ENCODE measurements around the gene OR2T8.

Gene OR2T8

DNA sequence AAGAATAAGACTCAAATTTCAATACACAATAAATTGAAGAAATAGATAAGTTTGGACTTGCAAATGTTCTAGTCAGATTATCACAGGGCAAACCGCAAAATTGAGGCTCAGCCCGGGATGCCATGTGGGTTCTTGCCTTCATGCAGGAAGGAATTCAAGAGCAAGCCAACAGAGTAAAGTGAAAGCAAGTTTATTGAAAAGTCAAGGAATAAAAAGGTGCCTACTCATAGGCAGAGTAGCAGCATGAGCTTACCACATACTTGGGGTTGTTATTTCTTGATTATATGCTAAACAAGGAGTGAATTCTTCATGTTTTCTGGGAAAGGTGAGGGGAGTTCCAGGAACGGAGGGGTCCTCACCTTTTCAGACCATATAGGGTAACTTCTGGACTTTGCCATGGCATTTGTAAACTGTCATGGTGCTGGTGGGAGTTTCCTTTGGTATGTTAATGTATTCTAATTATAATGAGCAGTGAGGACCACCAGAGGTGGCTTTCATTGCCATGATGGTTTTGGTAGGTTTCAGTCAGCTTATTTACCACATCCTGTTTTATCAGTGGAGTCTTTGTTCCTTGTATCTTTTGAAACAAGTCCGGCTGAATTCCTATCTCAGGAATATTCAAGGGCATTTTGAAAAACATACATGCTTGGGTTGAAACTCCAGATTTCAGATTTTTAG, 43.0 kb downstream of the OR2T8 start:
- H3K79me1 ChIP-seq (ENCODE audit: low read length), result no peaks in the 10 kb centered on the region
- H3K18ac ChIP-seq (ENCODE audit: low read length), result no peak overlapping the region
- WGBS (ENCODE audit: extremely low coverage, insufficient coverage, low lambda C conversion rate), result no CpG with 5 or more reads among the region's 4 CpGs
- no peak overlapping the region for H2BK5ac ChIP-seq (ENCODE audit: low read length)
- no peak overlapping the region for H2BK15ac ChIP-seq (replicated peaks; ENCODE audit: low read depth)
- no peaks in the 10 kb centered on the region for H3K79me2 ChIP-seq (ENCODE audit: control insufficient read depth, insufficient read depth, low read length)
- DNase-seq, result no peak
- no peak overlapping the region for H3K27ac ChIP-seq (ENCODE audit: low read depth, low read length)
- no peak overlapping the region for H3K4me3 ChIP-seq (ENCODE audit: low read length)
- H3K56ac ChIP-seq (ENCODE audit: low read length), result no peak overlapping the region
- H3K4me1 ChIP-seq (ENCODE audit: control insufficient read depth, low read depth, low read length), result no peaks in the 10 kb centered on the region
- no peak overlapping the region for H3K4ac ChIP-seq (ENCODE audit: low read depth, low read length)
- no peak overlapping the region for H4K8ac ChIP-seq (ENCODE audit: low read depth, low read length)
- no peaks in the 10 kb centered on the region for H3K36me3 ChIP-seq (ENCODE audit: control insufficient read depth, insufficient read depth, low read length)
- H3K27me3 ChIP-seq (ENCODE audit: insufficient read depth, low read length, poor library complexity), result no peaks in the 10 kb centered on the region
- no peak overlapping the region for H4K5ac ChIP-seq (ENCODE audit: low read length)
- H2AK5ac ChIP-seq (ENCODE audit: low read length), result no peak overlapping the region
- H3K9ac ChIP-seq (ENCODE audit: low read length), result no peak overlapping the region
- H3K23ac ChIP-seq (ENCODE audit: low read length), result no peak overlapping the region
- no peak overlapping the region for H2BK120ac ChIP-seq (ENCODE audit: low read depth, low read length)
- H3K4me2 ChIP-seq (ENCODE audit: low read length), result no peak overlapping the region

DNA sequence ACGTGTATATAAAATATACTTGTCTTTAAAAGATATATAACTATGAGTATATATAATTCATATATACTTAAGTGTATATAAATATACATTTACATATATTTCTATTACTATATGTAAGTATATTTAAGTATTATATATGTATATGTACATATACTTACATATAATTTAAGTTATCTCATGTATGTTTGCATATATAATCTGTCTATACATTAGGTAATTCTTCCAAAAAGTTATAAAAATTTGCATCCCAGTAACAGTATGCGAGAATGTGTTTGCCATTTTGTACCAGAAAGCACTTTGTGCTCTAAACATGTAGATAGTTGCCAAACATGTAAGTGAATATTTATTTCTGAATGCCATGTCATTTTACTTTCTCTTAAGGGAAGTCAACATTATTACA, 44.9 kb downstream of the OR2T8 start, which contains the start of gene OR2AK2:
TSS of gene OR2AK2 (plus strand) at position 301 of the 400 bp plus-strand sequence. CDS start 144 bp downstream, outside the sequence.
- no peak within 1 kb of the TSS for H3K27ac ChIP-seq (ENCODE audit: low read depth, low read length)
- H4K5ac ChIP-seq (ENCODE audit: low read length), result no peak within 1 kb of the TSS
- no peak within 1 kb of the TSS for H3K9ac ChIP-seq (ENCODE audit: low read length)
- H2BK120ac ChIP-seq (ENCODE audit: low read depth, low read length), result no peak within 1 kb of the TSS
- H3K36me3 ChIP-seq (ENCODE audit: control insufficient read depth, insufficient read depth, low read length), result no peaks in the 10 kb centered on the region
- H3K79me1 ChIP-seq (ENCODE audit: low read length), result no peaks in the 10 kb centered on the region
- no peak within 1 kb of the TSS for H4K8ac ChIP-seq (ENCODE audit: low read depth, low read length)
- H2BK15ac ChIP-seq (replicated peaks; ENCODE audit: low read depth), result no peak within 1 kb of the TSS
- H3K23ac ChIP-seq (ENCODE audit: low read length), result no peak within 1 kb of the TSS
- H2AK5ac ChIP-seq (ENCODE audit: low read length), result no peak within 1 kb of the TSS
- H3K18ac ChIP-seq (ENCODE audit: low read length), result no peak within 1 kb of the TSS
- H3K4me1 ChIP-seq (ENCODE audit: control insufficient read depth, low read depth, low read length), result no peaks in the 10 kb centered on the region
- H3K56ac ChIP-seq (ENCODE audit: low read length), result no peak within 1 kb of the TSS
- no peaks in the 10 kb centered on the region for H3K27me3 ChIP-seq (ENCODE audit: insufficient read depth, low read length, poor library complexity)
- H3K4ac ChIP-seq (ENCODE audit: low read depth, low read length), result no peak within 1 kb of the TSS
- WGBS (ENCODE audit: extremely low coverage, insufficient coverage, low lambda C conversion rate), result no CpG with 5 or more reads among the region's 2 CpGs
- H3K79me2 ChIP-seq (ENCODE audit: control insufficient read depth, insufficient read depth, low read length), result no peaks in the 10 kb centered on the region
- no peak within 1 kb of the TSS for H3K4me2 ChIP-seq (ENCODE audit: low read length)
- DNase-seq, result no peak
- no peak within 1 kb of the TSS for H3K4me3 ChIP-seq (ENCODE audit: low read length)
- no peak within 1 kb of the TSS for H2BK5ac ChIP-seq (ENCODE audit: low read length)

DNA sequence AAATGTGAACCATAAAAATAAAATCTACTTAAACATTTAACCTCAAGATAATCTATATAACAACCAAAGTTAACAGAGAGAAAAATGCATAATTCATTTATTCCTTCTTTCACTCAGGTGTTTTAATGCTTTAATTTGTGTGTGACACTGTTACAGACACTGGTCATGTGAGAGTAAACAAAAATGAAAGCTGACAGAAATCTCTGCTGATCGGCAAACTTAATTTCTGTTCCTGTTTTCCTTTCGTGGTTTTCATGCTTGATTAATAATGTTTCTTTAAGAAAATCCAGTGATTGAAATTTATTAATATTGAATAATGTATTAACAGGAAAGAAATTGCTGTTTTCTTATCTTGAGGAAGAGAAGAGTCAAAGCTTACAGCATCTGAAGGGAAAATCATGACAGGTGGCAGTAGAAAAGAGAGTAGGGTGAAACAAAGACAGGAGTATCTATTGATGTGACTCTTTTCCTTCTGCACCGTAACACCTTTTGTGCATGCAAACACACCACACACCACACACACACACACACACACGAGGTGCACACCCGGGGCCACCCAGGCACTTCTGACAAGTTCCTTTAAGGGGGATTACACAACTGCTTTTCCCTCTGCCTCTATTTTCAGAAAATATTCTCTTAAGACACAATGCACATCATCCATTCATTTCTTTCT, 46.6 kb downstream of the OR2T8 start:
- Histone ChIP-seq H3K27ac (ENCODE audit: low read depth, low read length) (no peak overlapping the region), H3K79me2 (ENCODE audit: control insufficient read depth, insufficient read depth, low read length) (no peaks in the 10 kb centered on the region), H4K8ac (ENCODE audit: low read depth, low read length) (no peak overlapping the region)

More for the DNA sequence above, 46.6 kb downstream of the OR2T8 start:
- no peak for DNase-seq
- Histone ChIP-seq H3K4me2 (ENCODE audit: low read length) (no peak overlapping the region), H3K9ac (ENCODE audit: low read length) (no peak overlapping the region), H3K4ac (ENCODE audit: low read depth, low read length) (no peak overlapping the region), H3K56ac (ENCODE audit: low read length) (no peak overlapping the region), H3K4me3 (ENCODE audit: low read length) (no peak overlapping the region), H3K27me3 (ENCODE audit: insufficient read depth, low read length, poor library complexity) (no peaks in the 10 kb centered on the region), H2BK5ac (ENCODE audit: low read length) (no peak overlapping the region), H3K4me1 (ENCODE audit: control insufficient read depth, low read depth, low read length) (no peaks in the 10 kb centered on the region), H3K23ac (ENCODE audit: low read length) (no peak overlapping the region), H3K79me1 (ENCODE audit: low read length) (no peaks in the 10 kb centered on the region), H3K36me3 (ENCODE audit: control insufficient read depth, insufficient read depth, low read length) (no peaks in the 10 kb centered on the region), H4K5ac (ENCODE audit: low read length) (no peak overlapping the region), H2BK120ac (ENCODE audit: low read depth, low read length) (no peak overlapping the region), H3K18ac (ENCODE audit: low read length) (no peak overlapping the region), H2BK15ac (replicated peaks; ENCODE audit: low read depth) (no peak overlapping the region), H2AK5ac (ENCODE audit: low read length) (no peak overlapping the region)
- no CpG with 5 or more reads among the region's 5 CpGs for whole genome bisulfite sequencing (ENCODE audit: extremely low coverage, insufficient coverage, low lambda C conversion rate)
